Suppressor macrophage treated with lipopolysaccharide for 4 hours (primary cell): ENCODE results near the gene SAMD14.

Source experiments
- DNase-seq: peaks from one replicate; pipeline ENCODE4 v3.0.0-alpha.2; 2020

SAMD14 gene

DNA sequence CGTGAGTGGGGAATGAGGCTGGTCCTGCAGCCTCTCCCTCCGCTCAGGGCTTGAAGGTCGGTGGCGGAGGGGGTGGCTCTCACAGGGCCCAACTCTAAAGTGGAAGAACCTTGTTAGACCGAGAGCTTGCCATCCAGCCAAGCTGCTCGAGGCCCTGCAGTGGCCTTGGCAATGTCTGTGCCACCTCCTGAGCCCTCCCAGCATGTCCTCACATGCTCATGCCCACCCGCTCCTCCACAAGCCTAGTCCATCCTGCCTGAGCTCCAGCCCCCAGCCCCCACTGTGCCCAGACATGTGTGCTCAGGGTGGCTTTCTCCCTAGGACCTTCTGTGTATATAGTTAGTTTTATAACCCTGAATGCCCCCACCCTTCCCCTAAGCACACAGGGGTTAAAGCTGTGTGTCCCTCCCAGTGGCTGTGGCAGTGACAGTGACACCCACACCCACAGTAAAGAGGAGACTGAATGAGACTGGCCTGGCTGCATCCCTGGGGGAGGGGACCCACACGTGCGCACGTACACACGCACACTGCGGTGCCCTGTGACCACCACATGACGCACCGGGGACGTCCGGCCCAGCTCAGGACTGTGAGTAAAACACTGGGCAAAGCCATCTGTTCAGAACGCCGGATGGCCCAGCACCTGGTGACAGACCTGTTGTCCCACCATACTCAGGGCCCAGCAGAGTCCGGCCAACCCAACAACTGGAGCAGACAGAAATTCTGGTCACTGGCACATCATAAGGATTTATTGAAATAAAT lies 19.2 kb downstream of the SAMD14 start:
- DNase-seq: no peak

DNA sequence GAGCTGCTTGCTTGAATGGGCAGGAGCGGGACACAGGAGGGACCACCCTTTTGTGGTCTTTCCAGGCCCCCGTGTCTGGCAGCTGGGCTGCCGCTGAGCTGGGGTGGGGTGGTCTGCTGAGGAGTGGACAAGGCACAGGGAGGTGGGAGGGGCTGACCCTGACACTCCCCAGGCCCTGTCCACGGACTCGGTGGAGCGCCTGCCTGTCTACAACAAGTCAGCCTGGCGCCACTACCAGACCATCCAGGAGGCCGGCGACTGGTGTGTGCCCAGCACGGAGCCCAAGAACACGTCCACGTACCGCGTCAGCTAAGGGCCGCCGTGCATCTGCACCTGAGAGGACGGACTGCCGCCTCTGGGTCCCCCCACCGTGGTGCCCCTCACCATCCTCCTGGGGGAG lies 20.2 kb downstream of the SAMD14 start:
- DNase-seq: no peak

GRCh38 chr17:50109207-50109606 lies 20.8 kb downstream of the SAMD14 start:
- DNase-seq: no peak

DNA sequence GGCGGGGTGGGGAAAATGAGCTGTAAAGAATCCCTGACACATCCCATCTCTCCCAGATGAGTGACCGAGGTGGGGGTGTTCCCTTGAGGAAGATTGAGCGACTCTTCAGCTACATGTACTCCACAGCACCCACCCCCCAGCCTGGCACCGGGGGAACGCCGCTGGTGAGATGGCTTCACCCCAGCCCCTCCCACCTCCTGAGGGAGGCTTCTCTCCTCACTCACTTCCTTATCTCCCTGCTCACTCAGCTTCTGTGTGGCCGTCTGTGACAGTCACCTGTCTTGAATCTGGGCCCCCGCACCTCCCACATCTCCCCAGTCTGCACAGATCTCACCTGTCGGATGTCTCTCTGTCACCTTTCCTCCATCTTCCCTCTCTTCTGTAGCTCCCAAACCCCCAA lies 21.4 kb downstream of the SAMD14 start:
- no peak for DNase-seq

GRCh38 chr17:50107790-50108414 lies 22.1 kb downstream of the SAMD14 start:
- no peak for DNase-seq

- DNase-seq: no peak
These were observed 23.4 kb downstream of the SAMD14 start for GRCh38 chr17:50106393-50107131.

DNA sequence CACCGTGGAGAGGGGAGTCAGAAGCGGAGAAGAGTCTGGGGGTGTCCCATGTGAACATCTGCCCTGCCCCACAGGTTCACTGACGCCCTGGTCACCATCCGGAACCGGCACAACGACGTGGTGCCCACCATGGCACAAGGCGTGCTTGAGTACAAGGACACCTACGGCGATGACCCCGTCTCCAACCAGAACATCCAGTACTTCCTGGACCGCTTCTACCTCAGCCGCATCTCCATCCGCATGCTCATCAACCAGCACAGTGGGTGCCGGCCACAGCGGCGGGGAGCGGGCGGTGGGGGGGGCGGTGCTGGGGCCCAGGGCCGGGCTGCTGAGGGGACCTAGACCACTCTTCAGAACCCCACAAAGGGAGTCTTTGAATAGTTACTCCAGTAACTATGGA lies 24.1 kb downstream of the SAMD14 start:
- no peak for DNase-seq

DNA sequence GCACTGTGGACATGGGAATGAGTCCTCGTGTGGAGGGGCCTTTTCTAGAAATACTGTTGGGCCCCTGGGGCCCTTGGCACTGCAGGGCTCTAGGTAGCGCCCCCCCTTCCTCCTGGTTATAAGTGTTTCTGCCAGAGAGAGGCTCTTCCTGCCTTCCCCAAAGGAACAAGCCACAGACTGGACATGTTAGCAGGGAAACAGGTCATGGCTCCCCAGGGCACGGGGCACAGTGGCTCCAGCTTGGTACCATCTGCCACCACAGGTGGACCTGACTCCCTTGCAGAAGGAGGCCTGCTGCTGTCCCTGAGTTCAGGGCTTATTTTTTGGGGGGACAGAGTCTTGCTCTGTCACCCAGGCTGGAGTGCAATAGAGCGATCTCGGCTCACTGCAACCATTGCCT lies 26.0 kb downstream of the SAMD14 start:
- DNase-seq: no peak

GRCh38 chr17:50103252-50103651 lies 26.7 kb downstream of the SAMD14 start:
- no peak for DNase-seq

GRCh38 chr17:50102164-50102991 lies 27.6 kb downstream of the SAMD14 start:
- DNase-seq: no peak

DNA sequence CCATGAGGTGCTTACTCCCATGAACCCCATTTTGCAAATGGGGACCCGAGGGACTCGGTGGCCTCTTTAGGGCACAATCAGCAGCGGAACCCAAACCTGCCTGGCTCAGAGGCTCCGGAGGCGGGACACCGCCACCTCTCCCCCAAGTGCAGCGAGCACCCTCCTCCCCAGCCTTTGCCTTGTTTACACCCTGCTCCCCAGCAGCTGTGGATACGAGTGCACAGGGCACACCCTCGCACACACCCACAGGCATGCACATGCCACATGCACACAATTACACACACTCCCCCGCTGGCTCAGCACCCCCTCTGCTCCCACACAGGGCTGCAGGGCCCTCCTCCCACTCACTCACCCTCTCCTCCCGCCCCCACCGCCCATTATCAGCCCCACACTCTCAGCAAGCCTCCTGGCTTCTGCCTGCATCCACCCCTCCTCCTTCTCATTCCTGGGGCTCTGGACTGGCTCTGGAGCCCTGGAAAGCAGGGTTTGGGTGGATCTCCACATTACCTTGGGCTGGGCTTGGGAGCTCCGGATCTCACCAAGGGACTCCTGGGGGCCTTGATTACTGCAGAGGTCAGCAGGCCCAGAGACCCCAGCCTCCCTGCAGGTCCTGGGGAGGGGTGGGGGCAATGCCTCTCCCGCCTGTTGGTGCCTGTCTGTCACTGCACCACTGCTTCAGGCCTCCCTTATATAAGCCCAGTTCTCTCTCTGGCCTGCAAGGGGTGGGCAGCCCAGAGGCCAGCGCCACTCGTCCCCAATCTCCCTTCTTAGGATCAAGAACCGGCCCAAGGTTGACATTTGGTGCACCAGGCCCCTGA lies 28.4 kb downstream of the SAMD14 start:
- DNase-seq: no peak

- no peak for DNase-seq
These were observed 29.0 kb downstream of the SAMD14 start for GRCh38 chr17:50100921-50101345.

DNA sequence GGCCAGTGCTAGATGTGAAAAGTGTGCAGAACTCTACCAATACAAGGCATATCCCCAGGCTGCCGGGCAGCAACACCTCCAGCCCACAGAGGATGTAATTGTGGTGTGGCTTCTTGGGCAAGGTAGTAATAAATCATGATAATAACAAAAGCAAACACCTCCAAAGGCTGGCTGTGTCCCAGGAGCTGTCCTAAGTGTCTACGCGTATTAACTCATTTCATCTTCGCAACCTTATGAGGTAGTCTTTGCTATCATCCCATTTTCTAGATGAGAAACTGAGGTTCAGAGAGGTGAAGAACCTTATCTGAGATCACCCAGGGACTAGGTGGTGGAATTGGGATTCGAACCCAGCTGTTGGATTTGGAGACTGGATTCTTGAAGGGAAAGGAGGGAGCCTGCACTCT lies 29.5 kb downstream of the SAMD14 start:
- DNase-seq: no peak

DNA sequence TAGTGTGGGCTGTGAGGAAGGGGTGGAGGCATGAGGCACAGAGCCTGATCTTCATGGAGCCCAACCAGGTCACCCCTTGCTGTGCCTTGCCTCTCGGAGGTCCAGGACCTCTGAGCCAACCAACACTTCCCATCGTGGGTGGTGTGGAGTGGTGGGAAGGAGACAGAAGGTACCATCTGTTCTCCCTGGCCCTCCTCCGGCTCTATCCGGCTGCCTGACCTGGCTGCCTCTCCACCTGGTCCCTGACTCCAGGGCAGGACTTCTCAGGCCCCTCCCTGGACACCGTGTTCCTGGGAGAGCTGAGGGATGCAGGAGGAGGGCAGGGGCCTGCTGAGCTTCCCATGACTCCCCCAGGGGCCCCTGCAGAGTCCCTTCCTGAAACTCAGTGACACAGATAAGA lies 31.0 kb downstream of the SAMD14 start:
- no peak for DNase-seq

- DNase-seq: no peak
These were observed 31.4 kb downstream of the SAMD14 start for GRCh38 chr17:50098583-50098982.

GRCh38 chr17:50097926-50098325 lies 32.0 kb downstream of the SAMD14 start:
- DNase-seq: no peak

DNA sequence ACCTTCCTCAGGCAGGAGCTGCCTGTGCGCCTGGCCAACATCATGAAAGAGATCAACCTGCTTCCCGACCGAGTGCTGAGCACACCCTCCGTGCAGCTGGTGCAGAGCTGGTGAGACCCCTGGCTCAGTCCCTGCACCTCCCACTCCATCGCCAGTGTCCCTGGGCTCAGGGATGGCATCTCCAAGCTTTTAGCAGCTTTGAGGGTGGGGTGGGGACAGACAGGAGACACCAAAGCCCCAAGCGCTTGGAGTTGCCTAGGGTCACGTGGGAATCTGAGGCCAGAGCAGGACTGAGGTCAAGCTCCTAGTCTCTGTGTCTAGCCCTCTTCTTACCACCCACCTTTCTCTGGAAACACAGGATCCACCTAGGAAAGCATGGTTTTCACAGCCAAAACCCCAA lies 32.5 kb downstream of the SAMD14 start:
- DNase-seq: no peak

DNA sequence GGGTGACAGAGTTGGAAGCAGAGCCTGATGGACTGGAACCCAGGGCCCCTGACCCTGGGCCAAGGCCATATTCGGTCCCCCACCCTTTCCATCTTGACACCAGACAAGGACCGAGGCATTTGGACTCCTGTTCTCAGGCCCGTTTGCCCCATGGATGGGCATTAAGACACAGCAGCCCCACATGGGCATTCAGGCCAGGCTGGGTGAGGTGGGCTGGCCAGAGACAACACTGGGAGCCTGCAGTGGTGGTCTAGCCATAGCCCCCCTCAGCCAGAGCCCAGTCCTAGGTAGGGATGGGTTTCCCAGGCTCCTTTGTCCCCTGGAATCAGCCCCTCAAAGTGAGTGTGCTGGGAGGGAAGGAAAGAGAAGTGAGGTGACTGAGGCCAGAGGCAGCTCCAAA lies 33.2 kb downstream of the SAMD14 start:
- DNase-seq: no peak

DNA sequence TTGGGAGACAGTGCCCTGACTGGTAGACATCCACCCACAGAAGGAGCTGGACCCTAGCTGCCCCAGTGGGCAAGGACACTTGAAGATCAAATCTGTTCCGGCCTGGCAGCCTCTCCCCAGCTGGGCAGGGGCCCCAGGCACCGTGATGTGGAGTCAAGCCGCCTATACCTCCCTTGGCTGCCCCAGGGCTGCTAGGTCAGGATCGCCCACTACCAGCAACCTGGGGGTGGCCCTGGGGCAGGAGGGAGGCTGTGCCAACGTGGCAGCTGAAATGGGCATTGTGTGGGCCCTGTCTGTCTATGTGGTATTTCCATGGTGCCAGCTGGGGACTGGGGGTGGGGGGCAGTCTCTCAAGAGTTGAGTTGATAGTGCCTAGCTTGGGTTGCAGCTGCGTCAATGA lies 33.9 kb downstream of the SAMD14 start:
- no peak for DNase-seq

DNA sequence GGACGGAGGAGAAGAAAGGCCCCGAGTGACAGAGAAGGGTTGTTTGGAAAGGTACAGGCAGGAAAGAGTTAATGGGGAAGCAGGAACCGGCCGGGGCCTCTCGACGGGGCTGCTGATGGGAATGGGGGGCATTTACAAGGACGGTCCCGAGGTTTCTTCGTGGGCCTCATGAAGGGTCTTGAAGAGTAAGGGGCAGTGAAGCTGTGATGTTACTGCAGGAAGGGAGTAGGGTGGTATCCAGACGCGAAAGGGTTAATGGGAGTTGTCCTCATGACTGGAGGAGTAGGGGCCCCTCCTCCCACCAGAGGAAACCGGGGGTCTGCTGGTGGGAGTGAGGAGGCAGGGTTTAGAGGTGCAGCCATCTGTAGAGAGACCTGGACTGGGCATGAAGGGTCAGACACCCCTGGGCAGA lies 34.3 kb downstream of the SAMD14 start:
- DNase-seq: no peak

- peak; percentile 95 for DNase-seq
These were observed 35.0 kb downstream of the SAMD14 start, which contains the start of gene PDK2 for GRCh38 chr17:50094753-50095619. PDK2 (plus strand) TSS chr17:50095351; CDS start chr17:50095436, 85 bp downstream.
